HEK293 (cell line): ENCODE measurements around the gene NADK.

Source experiments
- BCL11A ChIP-seq: fragments of 450-650 bp; formaldehyde crosslinking; IDR thresholded peaks from 2 replicates; pipeline ENCODE4 v1.5.1; 2016; ENCODE audit warnings: low read depth, missing biosample characterization, missing genetic modification characterization
- GLIS2 ChIP-seq: fragments of 450-650 bp; formaldehyde crosslinking; IDR thresholded peaks from 2 replicates; pipeline ENCODE4 v1.5.1; 2016; ENCODE audit warnings: missing biosample characterization, missing genetic modification characterization
- HOXA7 ChIP-seq: sonication (generic); formaldehyde crosslinking; IDR thresholded peaks from 2 replicates; pipeline ENCODE4 v1.8.1; 2022; ENCODE audit warnings: missing genetic modification reagents, borderline replicate concordance
- MEIS1 ChIP-seq: sonication (generic); formaldehyde crosslinking; IDR thresholded peaks from 2 replicates; pipeline ENCODE4 v1.8.1; 2022; ENCODE audit warnings: missing genetic modification reagents, mild to moderate bottlenecking, borderline replicate concordance
- MYNN ChIP-seq: fragments of 450-650 bp; formaldehyde crosslinking; IDR thresholded peaks from 2 replicates; pipeline ENCODE4 v1.5.1; 2016; ENCODE audit warnings: missing biosample characterization, missing genetic modification characterization, borderline replicate concordance
- SP2 ChIP-seq: fragments of 450-650 bp; formaldehyde crosslinking; IDR thresholded peaks from 2 replicates; pipeline ENCODE4 v1.5.1; 2016; ENCODE audit warnings: missing biosample characterization, missing genetic modification characterization
- SP3 ChIP-seq: fragments of 450-650 bp; formaldehyde crosslinking; IDR thresholded peaks from 2 replicates; pipeline ENCODE4 v1.5.1; 2016; ENCODE audit warnings: missing biosample characterization, missing genetic modification characterization
- TCF7L2 ChIP-seq: IDR thresholded peaks from 2 replicates; pipeline ENCODE4 v1.6.1; 2011; ENCODE audit warnings: low read depth, mild to moderate bottlenecking, inconsistent platforms, low read length, moderate library complexity, borderline replicate concordance
- TRIM28 ChIP-seq: IDR thresholded peaks from 2 replicates; pipeline ENCODE4 v1.6.1; 2011; ENCODE audit warnings: low read length, control low read depth, borderline replicate concordance
- ZBTB11 ChIP-seq: fragments of 450-650 bp; formaldehyde crosslinking; conservative IDR thresholded peaks from 2 replicates; pipeline ENCODE4 v1.5.1; 2016; ENCODE audit warnings: low read depth, missing biosample characterization, missing genetic modification characterization
- ZBTB20 ChIP-seq: fragments of 450-650 bp; formaldehyde crosslinking; IDR thresholded peaks from 2 replicates; pipeline ENCODE4 v1.5.1; 2016; ENCODE audit warnings: missing biosample characterization, missing genetic modification characterization
- ZBTB8A ChIP-seq: fragments of 450-650 bp; formaldehyde crosslinking; IDR thresholded peaks from 2 replicates; pipeline ENCODE4 v1.5.1; 2016; ENCODE audit warnings: missing biosample characterization, missing genetic modification characterization
- ZNF133 ChIP-seq: fragments of 450-650 bp; formaldehyde crosslinking; IDR thresholded peaks from 2 replicates; pipeline ENCODE4 v1.5.1; 2016; ENCODE audit warnings: missing biosample characterization, missing genetic modification characterization
- ZNF138 ChIP-seq: fragments of 450-650 bp; formaldehyde crosslinking; IDR thresholded peaks from 2 replicates; pipeline ENCODE4 v1.5.1; 2016; ENCODE audit warnings: missing biosample characterization, missing genetic modification characterization, borderline replicate concordance
- ZNF174 ChIP-seq: fragments of 450-650 bp; formaldehyde crosslinking; IDR thresholded peaks from 2 replicates; pipeline ENCODE4 v1.5.0; 2017; ENCODE audit warnings: missing biosample characterization, mild to moderate bottlenecking, missing genetic modification characterization
- ZNF211 ChIP-seq: fragments of 450-650 bp; formaldehyde crosslinking; IDR thresholded peaks from 2 replicates; pipeline ENCODE4 v1.5.1; 2016; ENCODE audit warnings: low read depth, missing biosample characterization, missing genetic modification characterization
- ZNF23 ChIP-seq: fragments of 450-650 bp; formaldehyde crosslinking; IDR thresholded peaks from 2 replicates; pipeline ENCODE4 v1.5.1; 2016; ENCODE audit warnings: missing biosample characterization, missing genetic modification characterization, borderline replicate concordance
- ZNF239 ChIP-seq: fragments of 450-650 bp; formaldehyde crosslinking; IDR thresholded peaks from 2 replicates; pipeline ENCODE4 v1.5.1; 2016; ENCODE audit warnings: missing biosample characterization, missing genetic modification characterization
- ZNF391 ChIP-seq: fragments of 450-650 bp; formaldehyde crosslinking; IDR thresholded peaks from 2 replicates; pipeline ENCODE4 v1.5.1; 2016; ENCODE audit warnings: low read depth, missing biosample characterization, missing genetic modification characterization, borderline replicate concordance
- ZNF433 ChIP-seq: fragments of 450-650 bp; formaldehyde crosslinking; IDR thresholded peaks from 2 replicates; pipeline ENCODE4 v1.5.1; 2016; ENCODE audit warnings: missing biosample characterization, missing genetic modification characterization, low read depth
- ZNF529 ChIP-seq: fragments of 450-650 bp; formaldehyde crosslinking; IDR thresholded peaks from 2 replicates; pipeline ENCODE4 v1.5.1; 2017; ENCODE audit warnings: missing genetic modification characterization, missing biosample characterization; ENCODE audit not compliant: insufficient replicate concordance
- ZNF549 ChIP-seq: fragments of 450-650 bp; IDR thresholded peaks from 2 replicates; pipeline ENCODE4 v1.5.1; 2018; ENCODE audit warnings: missing biosample characterization, missing genetic modification characterization, mild to moderate bottlenecking, inconsistent platforms, moderate library complexity
- ZNF585B ChIP-seq: fragments of 450-650 bp; formaldehyde crosslinking; IDR thresholded peaks from 2 replicates; pipeline ENCODE4 v1.5.1; 2016; ENCODE audit warnings: missing biosample characterization, missing genetic modification characterization
- ZNF600 ChIP-seq: fragments of 450-650 bp; formaldehyde crosslinking; IDR thresholded peaks from 2 replicates; pipeline ENCODE4 v1.5.1; 2016; ENCODE audit warnings: missing biosample characterization, missing genetic modification characterization
- ZNF621 ChIP-seq: fragments of 450-650 bp; formaldehyde crosslinking; IDR thresholded peaks from 2 replicates; pipeline ENCODE4 v1.5.1; 2017; ENCODE audit warnings: missing biosample characterization, missing genetic modification characterization
- ZNF626 ChIP-seq: fragments of 450-650 bp; sonication (Bioruptor Pico); formaldehyde crosslinking; IDR thresholded peaks from 2 replicates; pipeline ENCODE4 v1.5.1; 2018; ENCODE audit warnings: missing biosample characterization, missing genetic modification characterization, inconsistent platforms
- ZNF664 ChIP-seq: fragments of 450-650 bp; formaldehyde crosslinking; IDR thresholded peaks from 2 replicates; pipeline ENCODE4 v1.5.1; 2016; ENCODE audit warnings: missing biosample characterization, missing genetic modification characterization
- ZNF692 ChIP-seq: fragments of 450-650 bp; formaldehyde crosslinking; IDR thresholded peaks from 2 replicates; pipeline ENCODE4 v1.5.1; 2016; ENCODE audit warnings: missing biosample characterization, missing genetic modification characterization
- ZNF776 ChIP-seq: fragments of 450-650 bp; formaldehyde crosslinking; IDR thresholded peaks from 2 replicates; pipeline ENCODE4 v1.5.0; 2017; ENCODE audit warnings: missing biosample characterization, missing genetic modification characterization, borderline replicate concordance
- ZNF791 ChIP-seq: fragments of 450-650 bp; formaldehyde crosslinking; IDR thresholded peaks from 2 replicates; pipeline ENCODE4 v1.5.1; 2016; ENCODE audit warnings: missing biosample characterization, missing genetic modification characterization
- TF ChIP-seq, protein P1 (sequence below): fragments of 450-650 bp; formaldehyde crosslinking; IDR thresholded peaks from 2 replicates; pipeline ENCODE4 v1.5.1; 2016; ENCODE audit warnings: missing biosample characterization, missing genetic modification characterization
- TF ChIP-seq, protein P2 (sequence below): fragments of 450-650 bp; formaldehyde crosslinking; IDR thresholded peaks from 2 replicates; pipeline ENCODE4 v1.5.1; 2017; ENCODE audit warnings: missing biosample characterization, missing genetic modification characterization

NADK gene

GRCh38 chr1:1777950-1778662, at the start of gene NADK (continued):
- TF ChIP-seq ZNF133 (no peak), ZNF621 (tag by site-specific recombination) (no peak), ZNF174 (tag by site-specific recombination) (no peak), HOXA7 (CRISPR knock-in tag) (no peak), ZBTB8A (tag by site-specific recombination) (no peak), BCL11A (tag by site-specific recombination) (no peak), ZNF23 (tag by site-specific recombination) (no peak), ZNF239 (tag by site-specific recombination) (no peak), ZNF626 (tag by site-specific recombination) (no peak), TRIM28 (no peak), ZNF791 (tag by site-specific recombination) (no peak), ZNF664 (no peak), ZNF585B (tag by site-specific recombination) (no peak), ZNF391 (tag by site-specific recombination) (0 out of 2 replicates have a peak, but pooled peaks have one; percentile 30), MYNN (no peak), ZNF549 (tag by site-specific recombination) (no peak), ZNF211 (tag by site-specific recombination) (no peak), ZNF138 (tag by site-specific recombination) (no peak), ZNF433 (tag by site-specific recombination) (no peak), ZNF692 (tag by site-specific recombination) (peak; percentile 91; the same call in 1 of the 2 replicates), ZNF776 (no peak), MEIS1 (CRISPR knock-in tag) (no peak), SP2 (peak; percentile 67; the same call in 1 of the 2 replicates), ZNF529 (tag by site-specific recombination) (no peak), GLIS2 (tag by site-specific recombination) (peak; percentile 13; the same call in 1 of the 2 replicates), ZBTB11 (no peak), TCF7L2 (no peak), SP3 (no peak), ZNF600 (no peak), ZBTB20 (tag by site-specific recombination) (peak; percentile 46; the same call in 1 of the 2 replicates)
- TF ChIP-seq, protein P1, sequence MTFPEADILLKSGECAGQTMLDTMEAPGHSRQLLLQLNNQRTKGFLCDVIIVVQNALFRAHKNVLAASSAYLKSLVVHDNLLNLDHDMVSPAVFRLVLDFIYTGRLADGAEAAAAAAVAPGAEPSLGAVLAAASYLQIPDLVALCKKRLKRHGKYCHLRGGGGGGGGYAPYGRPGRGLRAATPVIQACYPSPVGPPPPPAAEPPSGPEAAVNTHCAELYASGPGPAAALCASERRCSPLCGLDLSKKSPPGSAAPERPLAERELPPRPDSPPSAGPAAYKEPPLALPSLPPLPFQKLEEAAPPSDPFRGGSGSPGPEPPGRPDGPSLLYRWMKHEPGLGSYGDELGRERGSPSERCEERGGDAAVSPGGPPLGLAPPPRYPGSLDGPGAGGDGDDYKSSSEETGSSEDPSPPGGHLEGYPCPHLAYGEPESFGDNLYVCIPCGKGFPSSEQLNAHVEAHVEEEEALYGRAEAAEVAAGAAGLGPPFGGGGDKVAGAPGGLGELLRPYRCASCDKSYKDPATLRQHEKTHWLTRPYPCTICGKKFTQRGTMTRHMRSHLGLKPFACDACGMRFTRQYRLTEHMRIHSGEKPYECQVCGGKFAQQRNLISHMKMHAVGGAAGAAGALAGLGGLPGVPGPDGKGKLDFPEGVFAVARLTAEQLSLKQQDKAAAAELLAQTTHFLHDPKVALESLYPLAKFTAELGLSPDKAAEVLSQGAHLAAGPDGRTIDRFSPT: no peak
- TF ChIP-seq, protein P2, sequence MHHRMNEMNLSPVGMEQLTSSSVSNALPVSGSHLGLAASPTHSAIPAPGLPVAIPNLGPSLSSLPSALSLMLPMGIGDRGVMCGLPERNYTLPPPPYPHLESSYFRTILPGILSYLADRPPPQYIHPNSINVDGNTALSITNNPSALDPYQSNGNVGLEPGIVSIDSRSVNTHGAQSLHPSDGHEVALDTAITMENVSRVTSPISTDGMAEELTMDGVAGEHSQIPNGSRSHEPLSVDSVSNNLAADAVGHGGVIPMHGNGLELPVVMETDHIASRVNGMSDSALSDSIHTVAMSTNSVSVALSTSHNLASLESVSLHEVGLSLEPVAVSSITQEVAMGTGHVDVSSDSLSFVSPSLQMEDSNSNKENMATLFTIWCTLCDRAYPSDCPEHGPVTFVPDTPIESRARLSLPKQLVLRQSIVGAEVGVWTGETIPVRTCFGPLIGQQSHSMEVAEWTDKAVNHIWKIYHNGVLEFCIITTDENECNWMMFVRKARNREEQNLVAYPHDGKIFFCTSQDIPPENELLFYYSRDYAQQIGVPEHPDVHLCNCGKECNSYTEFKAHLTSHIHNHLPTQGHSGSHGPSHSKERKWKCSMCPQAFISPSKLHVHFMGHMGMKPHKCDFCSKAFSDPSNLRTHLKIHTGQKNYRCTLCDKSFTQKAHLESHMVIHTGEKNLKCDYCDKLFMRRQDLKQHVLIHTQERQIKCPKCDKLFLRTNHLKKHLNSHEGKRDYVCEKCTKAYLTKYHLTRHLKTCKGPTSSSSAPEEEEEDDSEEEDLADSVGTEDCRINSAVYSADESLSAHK (tag by site-specific recombination): no peak
